H1 (cell line): ENCODE measurements around the gene ANK3. TPM values are rescaled to one million over a fixed set of nuclear protein-coding genes. Genes with fewer than 3 reads are reported as not detected.

ENCODE experiments used
- BCL11A ChIP-seq, 2 experiments: IDR thresholded peaks; one replicate each; pipeline ENCODE4 v1.6.1; 2011; ENCODE audit warnings: low read depth in 2 of 2, low read length in 2 of 2, mild to moderate bottlenecking in 2 of 2
- CREB1 ChIP-seq: IDR thresholded peaks from 2 replicates; pipeline ENCODE4 v1.6.1; 2012; ENCODE audit warnings: inconsistent platforms
- CTBP2 ChIP-seq: IDR thresholded peaks from 2 replicates; pipeline ENCODE4 v1.7.0; 2011; ENCODE audit warnings: borderline replicate concordance, mild to moderate bottlenecking, moderate library complexity, mixed read lengths, low read length; ENCODE audit not compliant: insufficient read depth, insufficient read length
- EP300 ChIP-seq, 2 experiments: IDR thresholded peaks; 1 replicate in 1 of 2; 2 replicates in 1 of 2; pipeline ENCODE4 v1.6.1; 2011 to 2012; ENCODE audit warnings: low read depth in 2 of 2, low read length in 2 of 2, mild to moderate bottlenecking in 2 of 2, borderline replicate concordance in 1 of 2, inconsistent platforms in 1 of 2, moderate library complexity in 1 of 2
- HDAC6 ChIP-seq: IDR thresholded peaks from one replicate; pipeline ENCODE4 v1.7.1; 2012; ENCODE audit warnings: low read depth, mild to moderate bottlenecking, inconsistent platforms, low read length, moderate library complexity
- JUN ChIP-seq: IDR thresholded peaks from 2 replicates; pipeline ENCODE4 v1.6.1; 2011; ENCODE audit warnings: low read depth, mild to moderate bottlenecking, improper control_type of control experiment, low read length
- JUND ChIP-seq: IDR thresholded peaks from 2 replicates; pipeline ENCODE4 v1.6.1; 2011; ENCODE audit warnings: mild to moderate bottlenecking, improper control_type of control experiment, low read length
- MAFK ChIP-seq: IDR thresholded peaks from 2 replicates; pipeline ENCODE4 v1.6.1; 2012; ENCODE audit warnings: low read depth, mild to moderate bottlenecking, improper control_type of control experiment, low read length
- PHF8 ChIP-seq: fragments of 200-600 bp; sonication (generic); conservative IDR thresholded peaks from 2 replicates; pipeline ENCODE4 v1.7.1; 2012; ENCODE audit warnings: low read depth, mild to moderate bottlenecking, inconsistent platforms, low read length, moderate library complexity
- SIX5 ChIP-seq: IDR thresholded peaks from 2 replicates; pipeline ENCODE4 v1.6.1; 2011; ENCODE audit warnings: mild to moderate bottlenecking, low read depth, low read length
- SRF ChIP-seq: IDR thresholded peaks from 2 replicates; pipeline ENCODE4 v1.6.1; 2011; ENCODE audit warnings: mild to moderate bottlenecking, low read depth, low read length, moderate library complexity
- SUZ12 ChIP-seq: fragments of 200-600 bp; sonication (generic); IDR thresholded peaks from 2 replicates; pipeline ENCODE4 v1.6.1; 2012; ENCODE audit warnings: mild to moderate bottlenecking, inconsistent platforms, low read length, moderate library complexity, mixed read lengths
- TAF1 ChIP-seq: IDR thresholded peaks from 2 replicates; pipeline ENCODE4 v1.6.1; 2011; ENCODE audit warnings: mild to moderate bottlenecking, low read depth, low read length
- YY1 ChIP-seq: IDR thresholded peaks from 2 replicates; pipeline ENCODE4 v1.6.1; 2011; ENCODE audit warnings: low read depth, mild to moderate bottlenecking, low read length
- polyA plus RNA-seq, 7 experiments: library from polyadenylated mRNA; depleted of rRNA in 3 of 7; stranded (reverse) in 5 of 7; unstranded in 2 of 7; fragments of >200 nt in 5 of 7; fragments of 200-250 nt in 2 of 7; gene quantifications; 1 replicate in 5 of 7; 2 replicates in 1 of 7; 4 replicates in 1 of 7; pipeline versions ENCODE4 v1.2.1 to v1.2.3, GENCODE V29; 2011 to 2013; ENCODE audit warnings: missing spikeins in 2 of 7, mixed read lengths in 2 of 7
- total RNA-seq: library from RNA; stranded (reverse); fragmentation: NEBNext Ultra II Directional; extraction: Animal tissue kit (Norgen Biotek cat#: 25700); gene quantifications from 2 replicates; pipeline ENCODE4 v1.2.1, GENCODE V29; 2021

Gene ANK3
- total and polyA plus RNA-seq, 2 of the 8 experiments (the other 6 are each of a cell fraction or from before 2014, with no cell fraction given): 18.1 to 67.9 TPM

GRCh38 chr10:60031664-60032063 lies 358.0 kb downstream of the ANK3 start (continued):
- TF ChIP-seq SIX5: no peak
- TF ChIP-seq HDAC6: no peak
- TF ChIP-seq SUZ12: no peak
- no peak for TF ChIP-seq YY1
- no peak for TF ChIP-seq CTBP2
- TF ChIP-seq BCL11A (IDR thresholded peaks at IDR 0.05; ENCODE audit: low read depth in 2 of 2, low read length in 2 of 2): no peak
- no peak for TF ChIP-seq PHF8
- TF ChIP-seq SRF: no peak
- no peak for TF ChIP-seq MAFK
- no peak for TF ChIP-seq TAF1
- no peak for TF ChIP-seq JUN
- no peak for TF ChIP-seq CREB1
- no peak for TF ChIP-seq EP300 (IDR thresholded peaks at IDR 0.05; ENCODE audit: borderline replicate concordance in 1 of 2, low read depth in 2 of 2, low read length in 2 of 2)
- no peak for TF ChIP-seq JUND
